DND-41 (cell line): ENCODE data around the gene DNHD1.

Source experiments
- ATAC-seq: fragments of 200-7000 bp; cut with Tn5 transposase; 3 replicates; pipeline ENCODE4 v1.9.1; 2021; ENCODE audit warnings: low read depth; ENCODE audit not compliant: insufficient read depth
- DNase-seq: peaks from one replicate; pipeline ENCODE4 v3.0.0-alpha.2; 2020
- H2AFZ ChIP-seq: 2 replicates; pipeline ENCODE4 v1.6.0; 2012; ENCODE audit warnings: low read depth, low read length
- H3K27ac ChIP-seq: 2 replicates; pipeline ENCODE4 v1.5.1; 2012; ENCODE audit warnings: low read length, inconsistent platforms
- H3K27me3 ChIP-seq: fragments of 200-600 bp; sonication (generic); 2 replicates; pipeline ENCODE4 v1.6.0; 2012; ENCODE audit warnings: low read length, mild to moderate bottlenecking, inconsistent platforms; ENCODE audit not compliant: insufficient read depth, poor library complexity
- H3K36me3 ChIP-seq: 2 replicates; pipeline ENCODE4 v1.5.1; 2012; ENCODE audit warnings: low read length, inconsistent platforms; ENCODE audit not compliant: insufficient read depth
- H3K4me1 ChIP-seq: 2 replicates; pipeline ENCODE4 v1.5.1; 2012; ENCODE audit warnings: mild to moderate bottlenecking, low read length; ENCODE audit not compliant: insufficient read depth
- H3K4me2 ChIP-seq: 2 replicates; pipeline ENCODE4 v1.6.0; 2012; ENCODE audit warnings: mild to moderate bottlenecking, moderate library complexity, low read length, inconsistent platforms; ENCODE audit not compliant: insufficient read depth
- H3K4me3 ChIP-seq, 2 experiments: fragments of 200-600 bp in 1 of 2; shearing (Covaris generic) in 1 of 2; 2 replicates each; pipeline ENCODE4 v1.5.1; 2012 to 2016; ENCODE audit warnings: inconsistent platforms in 2 of 2, low read length in 2 of 2, mild to moderate bottlenecking in 2 of 2, low read depth in 1 of 2, moderate library complexity in 1 of 2
- H3K79me2 ChIP-seq: 2 replicates; pipeline ENCODE4 v1.6.0; 2012; ENCODE audit warnings: low read length, inconsistent platforms; ENCODE audit not compliant: insufficient read depth
- H3K9ac ChIP-seq: 2 replicates; pipeline ENCODE4 v1.6.0; 2012; ENCODE audit warnings: low read depth, mild to moderate bottlenecking, inconsistent platforms, low read length, moderate library complexity
- H3K9me3 ChIP-seq: 2 replicates; pipeline ENCODE4 v1.5.1; 2012; ENCODE audit warnings: low read length, moderate library complexity, mild to moderate bottlenecking, inconsistent platforms; ENCODE audit not compliant: insufficient read depth, severe bottlenecking
- H4K20me1 ChIP-seq: 2 replicates; pipeline ENCODE4 v1.6.0; 2012; ENCODE audit warnings: low read length; ENCODE audit not compliant: insufficient read depth
- EZH2 ChIP-seq: IDR thresholded peaks from 3 replicates; pipeline ENCODE4 v1.6.1; 2012; ENCODE audit warnings: borderline replicate concordance, low read depth, mild to moderate bottlenecking, moderate library complexity, low read length, inconsistent platforms; ENCODE audit not compliant: severe bottlenecking
- TF ChIP-seq, protein P1 (sequence below): IDR thresholded peaks from 2 replicates; pipeline ENCODE4 v1.5.1; 2012; ENCODE audit warnings: borderline replicate concordance, low read length, moderate library complexity, mild to moderate bottlenecking; ENCODE audit not compliant: poor library complexity, severe bottlenecking; ENCODE audit errors: extremely low read depth

The DNHD1 gene

DNA sequence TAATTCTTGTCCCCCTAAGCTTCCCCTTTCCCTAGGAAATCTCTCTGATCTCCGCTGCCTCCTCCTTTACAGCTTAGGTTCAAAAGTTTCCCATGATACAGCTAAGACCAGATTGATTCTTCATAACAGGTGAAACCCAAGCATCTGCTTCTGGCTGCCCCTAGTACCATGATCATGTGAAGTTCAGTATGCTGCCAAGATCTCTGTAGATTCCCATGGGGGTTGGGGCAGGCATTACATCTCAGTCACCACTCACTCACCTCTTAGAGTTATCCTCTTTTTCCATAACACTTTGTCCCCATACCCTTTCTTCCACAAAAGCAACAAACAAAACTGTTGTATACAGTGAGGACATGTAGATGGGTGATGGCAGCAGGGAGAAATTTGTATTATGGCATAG lies 62.3 kb downstream of the DNHD1 start:
- Histone ChIP-seq H4K20me1 (no peaks in the 10 kb centered on the region), H3K27me3 (no peaks in the 10 kb centered on the region), H3K36me3 (no peaks in the 10 kb centered on the region), H3K9me3 (no peaks in the 10 kb centered on the region), H3K4me1 (no peaks in the 10 kb centered on the region), H3K4me2 (no peak overlapping the region), H3K27ac (no peak overlapping the region), H3K79me2 (no peaks in the 10 kb centered on the region), H2AFZ (no peak overlapping the region), H3K9ac (no peak overlapping the region), H3K4me3 (no peak overlapping the region)
- DNase-seq, result no peak
- no peak for ATAC-seq
- no peak for TF ChIP-seq EZH2
- TF ChIP-seq, protein P1, sequence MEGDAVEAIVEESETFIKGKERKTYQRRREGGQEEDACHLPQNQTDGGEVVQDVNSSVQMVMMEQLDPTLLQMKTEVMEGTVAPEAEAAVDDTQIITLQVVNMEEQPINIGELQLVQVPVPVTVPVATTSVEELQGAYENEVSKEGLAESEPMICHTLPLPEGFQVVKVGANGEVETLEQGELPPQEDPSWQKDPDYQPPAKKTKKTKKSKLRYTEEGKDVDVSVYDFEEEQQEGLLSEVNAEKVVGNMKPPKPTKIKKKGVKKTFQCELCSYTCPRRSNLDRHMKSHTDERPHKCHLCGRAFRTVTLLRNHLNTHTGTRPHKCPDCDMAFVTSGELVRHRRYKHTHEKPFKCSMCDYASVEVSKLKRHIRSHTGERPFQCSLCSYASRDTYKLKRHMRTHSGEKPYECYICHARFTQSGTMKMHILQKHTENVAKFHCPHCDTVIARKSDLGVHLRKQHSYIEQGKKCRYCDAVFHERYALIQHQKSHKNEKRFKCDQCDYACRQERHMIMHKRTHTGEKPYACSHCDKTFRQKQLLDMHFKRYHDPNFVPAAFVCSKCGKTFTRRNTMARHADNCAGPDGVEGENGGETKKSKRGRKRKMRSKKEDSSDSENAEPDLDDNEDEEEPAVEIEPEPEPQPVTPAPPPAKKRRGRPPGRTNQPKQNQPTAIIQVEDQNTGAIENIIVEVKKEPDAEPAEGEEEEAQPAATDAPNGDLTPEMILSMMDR, result no peak

DNA sequence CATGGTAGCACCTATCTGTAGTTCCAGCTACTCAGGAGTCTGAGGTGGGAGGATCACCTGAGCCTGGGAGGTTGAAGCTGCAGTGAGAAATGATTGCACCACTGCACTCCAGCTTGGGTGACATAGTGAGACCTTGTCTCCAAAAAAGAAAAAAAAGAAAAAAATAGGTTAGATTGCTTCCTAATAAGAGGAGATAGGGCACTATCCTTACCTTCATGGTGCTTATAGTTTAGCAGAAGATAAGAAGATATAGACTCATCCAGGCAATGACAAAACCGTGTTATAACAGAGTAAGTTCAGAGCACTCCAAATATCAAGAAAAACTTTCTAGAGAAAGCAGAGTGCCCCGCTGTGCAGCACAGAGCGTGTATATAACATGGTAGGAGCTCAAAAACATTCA lies 64.2 kb downstream of the DNHD1 start:
- ATAC-seq (no peak), DNase-seq (no peak)
- Histone ChIP-seq H3K9me3 (no peaks in the 10 kb centered on the region), H3K9ac (no peak overlapping the region), H3K4me2 (no peak overlapping the region), H3K27me3 (no peaks in the 10 kb centered on the region), H4K20me1 (no peaks in the 10 kb centered on the region), H2AFZ (no peak overlapping the region), H3K4me1 (no peaks in the 10 kb centered on the region), H3K79me2 (no peaks in the 10 kb centered on the region), H3K36me3 (no peaks in the 10 kb centered on the region), H3K27ac (no peak overlapping the region), H3K4me3 (no peak overlapping the region)
- TF ChIP-seq, protein P1, result no peak
- no peak for TF ChIP-seq EZH2

DNA sequence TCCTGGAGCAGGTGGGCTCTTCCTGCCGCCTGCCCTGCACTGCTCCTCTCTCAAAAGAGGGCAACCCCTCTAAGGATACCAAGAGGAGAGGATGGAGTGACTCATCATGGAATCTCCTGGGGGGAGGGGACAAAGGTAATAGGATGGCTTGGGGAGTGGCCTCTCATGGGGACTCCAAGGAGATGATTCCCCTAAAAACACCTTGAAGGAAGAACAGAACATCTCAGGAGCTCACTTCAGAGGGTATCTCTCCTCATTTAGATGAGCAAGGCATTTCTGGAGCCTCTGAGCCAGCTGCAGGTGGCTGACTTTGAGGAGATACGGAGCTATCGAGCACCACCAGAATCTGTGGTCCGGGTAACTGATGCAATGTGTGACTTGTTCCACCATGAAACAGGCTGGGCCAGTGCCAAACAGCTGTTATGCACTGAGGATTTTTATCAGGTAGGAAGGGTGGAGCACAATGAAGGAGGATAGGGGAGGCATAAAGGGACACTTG lies 66.1 kb downstream of the DNHD1 start:
- DNase-seq, result no peak

More for the DNA sequence above, 66.1 kb downstream of the DNHD1 start:
- H3K9me3 ChIP-seq, result no peaks in the 10 kb centered on the region
- no peak overlapping the region for H3K27ac ChIP-seq
- no peaks in the 10 kb centered on the region for H3K4me1 ChIP-seq
- no peak for ATAC-seq
- no peaks in the 10 kb centered on the region for H4K20me1 ChIP-seq
- no peak overlapping the region for H2AFZ ChIP-seq
- no peak overlapping the region for H3K9ac ChIP-seq
- H3K36me3 ChIP-seq, result no peaks in the 10 kb centered on the region
- TF ChIP-seq, protein P1, result no peak
- no peak for TF ChIP-seq EZH2
- no peak overlapping the region for H3K4me2 ChIP-seq
- no peaks in the 10 kb centered on the region for H3K27me3 ChIP-seq
- H3K4me3 ChIP-seq, result no peak overlapping the region
- no peaks in the 10 kb centered on the region for H3K79me2 ChIP-seq
